ENCODE results near the gene LHFPL3.

Gene LHFPL3

DNA sequence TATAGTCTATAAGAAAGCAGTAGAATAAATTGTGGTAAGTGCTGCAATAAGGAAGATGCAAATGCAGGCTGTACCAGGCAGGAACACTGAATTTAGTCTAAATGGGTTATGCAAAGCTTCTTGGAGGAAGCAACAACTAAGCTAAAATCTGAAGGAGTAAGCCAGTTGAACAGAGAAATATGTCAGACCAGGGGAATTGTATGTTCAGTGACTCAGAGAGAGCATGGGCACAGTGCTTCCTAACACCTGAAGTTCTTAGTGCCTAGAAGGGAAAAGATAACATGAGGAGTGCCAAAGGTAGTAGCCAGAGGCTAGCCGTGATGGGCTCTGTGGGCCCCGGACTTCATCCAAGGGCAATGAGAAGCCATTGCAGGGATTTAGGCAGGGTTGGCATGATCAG, 481.5 kb downstream of the LHFPL3 start:
- no peak for DNase-seq

DNA sequence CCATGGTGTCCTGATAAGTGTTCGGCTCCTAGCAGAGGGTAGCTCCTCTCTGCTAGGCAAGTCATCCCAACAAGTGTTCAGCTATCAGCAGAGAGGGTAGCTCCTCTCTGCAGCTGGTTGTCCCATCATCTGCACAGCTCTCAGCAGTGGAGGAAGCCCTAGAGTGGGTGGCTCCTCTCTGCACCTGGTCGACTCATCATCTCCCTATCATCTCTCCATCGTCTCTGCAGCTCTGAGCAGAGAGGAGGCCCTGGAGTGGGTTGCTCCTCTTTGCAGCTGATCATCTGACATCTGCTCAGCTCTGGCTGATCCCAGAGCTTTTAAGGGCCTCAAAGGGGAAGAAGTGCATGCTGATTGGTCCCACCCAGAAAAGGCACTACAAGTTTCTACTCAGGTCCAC, 485.7 kb downstream of the LHFPL3 start:
- no peak for DNase-seq

DNA sequence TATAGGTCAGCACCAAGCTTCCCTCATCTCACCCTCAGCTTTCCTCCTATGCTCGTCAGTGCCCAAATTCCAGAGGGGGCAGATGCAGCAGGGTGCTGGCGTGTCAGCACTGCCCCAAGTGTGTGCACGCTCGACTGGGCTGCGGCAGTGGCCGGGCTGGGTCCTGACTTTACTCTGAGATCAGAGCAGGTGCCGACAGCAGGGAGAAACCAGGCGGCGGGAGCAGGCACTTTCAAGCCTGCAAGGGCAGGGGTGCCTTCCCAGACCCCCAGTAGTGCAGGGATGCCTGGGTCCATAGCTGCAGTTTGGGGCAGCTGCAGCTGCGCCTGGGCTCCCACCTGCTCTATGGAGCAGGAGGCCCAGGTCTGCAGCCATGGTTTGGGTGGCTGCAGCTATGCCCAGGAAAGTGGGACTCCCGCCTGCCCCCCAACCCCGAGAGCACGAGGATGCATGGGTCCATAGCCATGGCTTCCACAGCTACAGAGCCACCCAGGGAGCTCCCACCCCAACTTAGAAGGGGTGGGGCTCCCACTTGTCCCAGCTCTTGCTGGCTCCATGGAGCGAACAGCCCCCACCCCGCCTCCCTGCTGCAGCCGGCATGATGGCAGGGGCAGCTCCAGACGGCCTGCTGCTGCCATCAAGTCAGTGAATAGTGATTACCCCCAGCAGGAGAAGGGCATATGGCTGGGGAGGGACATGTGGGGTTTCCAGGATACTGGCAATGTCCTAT, 486.4 kb downstream of the LHFPL3 start:
- DNase-seq = no peak

DNA sequence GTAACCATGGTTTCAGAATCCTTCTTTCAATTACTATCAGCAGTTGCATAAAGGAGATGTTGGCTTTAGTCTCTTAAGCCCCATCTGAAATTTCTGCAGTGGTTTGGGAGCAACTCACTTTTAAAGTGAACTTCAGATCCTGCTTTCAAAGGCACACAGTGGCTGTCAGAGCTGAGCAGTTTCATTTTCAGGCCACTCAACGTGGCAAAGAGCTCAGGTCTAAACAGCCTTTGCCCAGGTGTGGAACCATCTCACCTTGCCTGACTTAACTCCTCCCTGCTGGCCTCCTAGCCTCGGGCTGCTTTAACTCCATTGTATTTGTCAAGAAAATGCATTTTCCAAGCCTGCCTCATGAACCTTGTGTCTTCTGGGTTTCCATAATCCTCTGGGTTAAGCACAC, 488.1 kb downstream of the LHFPL3 start:
- no peak for DNase-seq

DNA sequence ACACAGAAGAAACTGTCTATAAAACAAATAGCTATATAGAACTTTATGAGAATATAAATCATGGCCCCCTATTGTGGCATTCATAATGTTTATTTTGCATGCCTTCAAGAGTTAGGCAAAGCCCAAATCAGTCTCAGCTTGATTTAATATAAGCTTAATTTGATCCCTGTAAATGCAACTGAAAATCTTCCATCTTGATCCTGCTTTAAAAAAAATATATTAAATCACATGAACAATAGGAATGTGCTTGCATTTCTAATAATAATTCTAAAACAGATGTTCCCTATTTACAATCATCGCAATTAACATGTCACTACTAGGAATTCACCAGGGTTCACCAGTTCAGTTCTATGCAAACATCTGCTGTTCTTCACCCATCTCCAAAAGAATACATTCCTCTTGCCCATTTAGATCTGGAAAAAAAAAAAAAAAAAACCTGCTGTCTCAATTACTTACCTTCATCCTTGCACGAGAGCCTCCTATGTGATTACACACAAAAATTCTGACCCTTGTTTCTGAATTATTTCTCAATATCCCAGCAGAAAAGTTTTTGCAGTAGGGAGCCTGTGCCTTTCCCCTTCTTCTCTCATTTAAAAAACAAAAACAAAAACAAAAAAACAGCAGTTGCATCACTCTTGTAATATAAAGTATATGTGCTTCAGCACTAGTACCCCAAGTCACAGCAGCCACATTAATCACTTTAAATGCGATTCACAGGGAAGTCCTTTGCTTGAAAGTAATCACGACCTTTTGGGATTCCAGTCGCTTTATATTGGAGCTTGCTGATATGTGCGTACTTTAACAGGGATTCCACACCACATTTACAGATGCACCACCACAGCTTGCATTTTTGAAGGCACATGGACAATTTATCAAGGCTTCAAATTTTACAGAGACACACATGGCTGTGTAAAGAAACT, 490.8 kb downstream of the LHFPL3 start:
- no peak for DNase-seq

DNA sequence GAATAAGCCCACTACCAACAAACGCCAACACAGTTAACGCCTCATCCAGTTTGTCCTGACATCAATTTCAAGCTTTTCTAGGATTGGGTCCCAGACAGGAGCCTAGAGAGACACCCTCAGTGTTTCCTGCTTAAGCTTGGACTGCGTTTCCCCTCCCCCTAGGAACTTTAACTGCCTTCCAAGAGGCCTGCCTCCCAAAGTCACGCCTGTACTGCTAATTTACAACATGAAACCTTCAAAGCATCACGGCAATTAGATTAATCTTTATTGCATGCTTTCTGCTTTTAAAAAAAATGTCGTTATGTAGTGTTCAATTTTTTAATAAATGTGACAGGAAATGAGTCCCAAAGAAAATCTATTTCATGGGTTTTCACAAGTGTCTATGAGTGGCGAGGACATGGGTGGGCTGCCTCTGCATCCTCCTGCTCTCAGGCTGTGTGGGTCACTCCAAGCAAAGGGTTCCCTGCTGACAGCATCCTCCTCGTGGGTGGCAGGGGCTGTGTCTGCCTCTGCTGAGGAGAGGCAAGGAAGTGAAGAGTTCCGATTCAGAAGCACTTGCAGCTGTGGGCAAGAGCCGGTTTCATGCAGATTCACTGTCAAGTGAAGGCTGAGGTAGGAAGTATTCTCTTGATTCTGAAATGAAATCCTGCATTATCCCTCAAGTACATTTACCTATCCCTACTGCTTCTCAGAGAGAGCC, 492.6 kb downstream of the LHFPL3 start:
- no peak for DNase-seq

DNA sequence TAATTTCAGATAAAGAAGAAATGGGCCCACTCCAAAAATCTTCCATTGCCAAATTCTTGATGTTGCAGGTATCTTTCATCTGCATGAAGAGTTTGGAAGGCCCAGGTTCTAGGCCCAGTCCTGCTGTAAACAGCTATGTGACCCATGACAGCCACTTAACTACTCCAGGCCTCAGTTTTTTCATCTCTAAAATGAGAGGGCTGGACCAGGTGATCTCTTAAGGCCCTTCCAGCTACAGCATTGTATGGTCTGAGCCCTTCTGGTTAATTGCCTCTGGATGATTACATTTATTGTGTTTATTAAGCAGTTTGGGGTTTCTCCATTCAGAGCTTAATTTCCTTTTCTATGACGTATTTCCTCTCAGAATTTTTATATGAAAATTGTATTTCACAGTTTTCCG, 494.8 kb downstream of the LHFPL3 start:
- DNase-seq = no peak

DNA sequence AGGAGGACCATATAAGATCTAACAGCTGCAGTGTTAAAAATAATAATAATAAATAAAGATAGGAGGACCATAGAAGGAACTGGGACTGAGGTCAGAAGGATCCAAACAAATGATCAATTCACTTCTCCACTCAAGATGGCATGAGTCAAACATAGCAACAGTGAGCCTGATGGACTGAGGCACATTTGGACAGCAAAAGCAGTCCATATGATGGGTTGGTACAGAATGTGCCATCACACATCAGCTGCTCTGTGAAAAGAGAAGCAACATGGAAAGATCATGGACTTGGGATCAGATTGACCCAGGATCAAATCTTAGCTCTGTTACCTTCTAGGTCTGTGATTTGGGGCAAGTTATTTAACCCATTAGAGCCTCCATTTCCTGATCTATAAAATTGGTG, 496.7 kb downstream of the LHFPL3 start:
- no peak for DNase-seq

DNA sequence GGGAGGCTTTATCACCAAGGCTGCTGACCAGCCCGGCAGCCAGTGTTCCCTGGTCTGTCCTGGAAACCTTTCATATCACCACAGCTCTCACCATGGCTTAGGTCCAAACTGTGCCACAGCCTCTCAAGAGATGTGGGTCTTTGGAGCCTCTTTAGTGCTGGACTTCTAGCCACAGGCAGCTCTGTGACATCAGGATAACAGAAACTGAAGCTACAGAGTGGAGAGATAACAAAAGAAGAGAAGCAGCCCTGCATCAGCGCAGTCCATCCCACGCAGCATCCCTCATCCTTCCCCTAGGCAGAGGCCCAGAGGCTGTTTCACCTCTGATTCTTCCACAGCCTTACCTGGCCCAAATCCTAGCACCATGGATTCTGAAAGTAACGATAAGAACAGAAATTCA, 497.7 kb downstream of the LHFPL3 start:
- DNase-seq = no peak

DNA sequence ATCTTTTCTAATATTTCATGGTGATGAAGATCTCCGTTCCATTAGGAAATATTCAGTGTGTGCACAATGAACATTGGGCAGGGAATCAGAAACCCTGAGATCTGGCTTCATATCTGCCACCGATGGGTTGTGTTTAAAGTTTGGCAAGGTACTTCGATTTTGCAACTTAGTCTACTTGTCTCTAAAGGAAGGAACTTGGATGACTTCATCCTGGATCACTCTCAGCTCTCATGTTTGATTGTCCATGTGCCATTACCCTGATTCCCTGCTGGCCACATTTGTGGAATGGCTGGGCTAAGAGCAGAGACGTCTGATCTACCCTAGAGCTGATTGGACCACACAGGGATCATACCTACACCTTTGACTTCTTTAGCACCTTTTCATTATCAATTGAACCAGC, 508.6 kb downstream of the LHFPL3 start:
- DNase-seq = no peak

DNA sequence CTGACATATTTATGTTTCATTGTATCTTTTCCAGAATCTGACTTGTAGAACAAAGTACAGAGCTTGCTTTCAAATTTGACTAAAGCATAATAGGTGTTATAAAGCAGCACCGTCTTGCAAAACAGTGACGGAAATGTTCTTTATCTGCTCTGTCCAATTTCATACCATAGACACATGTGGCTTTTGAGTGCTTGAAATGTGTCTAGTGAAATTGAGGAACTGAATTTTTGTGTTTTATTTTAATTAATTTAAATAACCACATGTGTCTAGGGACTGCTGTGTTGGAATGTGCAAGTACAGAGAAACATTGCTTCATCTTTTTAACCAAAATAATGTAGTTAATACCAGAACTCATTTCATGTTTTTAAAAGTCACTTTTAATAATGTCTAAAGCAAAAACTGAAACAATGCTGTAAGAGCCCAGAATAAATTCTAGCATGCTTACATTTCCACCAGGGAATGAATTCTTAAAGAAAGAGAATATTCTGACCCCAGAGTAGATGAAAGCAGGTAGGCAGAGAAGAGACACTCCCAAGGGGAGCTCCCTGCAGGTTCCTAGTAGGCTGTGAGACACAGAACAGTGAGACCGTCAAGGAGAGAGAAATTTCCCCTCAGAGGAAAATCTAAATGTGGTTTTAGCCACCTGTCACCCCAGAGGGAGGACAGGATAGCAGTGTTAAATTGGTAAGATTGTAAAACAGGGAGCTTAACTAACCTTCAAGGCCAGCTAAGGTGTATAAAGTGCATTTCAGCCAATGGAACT, 510.3 kb downstream of the LHFPL3 start:
- no peak for DNase-seq

DNA sequence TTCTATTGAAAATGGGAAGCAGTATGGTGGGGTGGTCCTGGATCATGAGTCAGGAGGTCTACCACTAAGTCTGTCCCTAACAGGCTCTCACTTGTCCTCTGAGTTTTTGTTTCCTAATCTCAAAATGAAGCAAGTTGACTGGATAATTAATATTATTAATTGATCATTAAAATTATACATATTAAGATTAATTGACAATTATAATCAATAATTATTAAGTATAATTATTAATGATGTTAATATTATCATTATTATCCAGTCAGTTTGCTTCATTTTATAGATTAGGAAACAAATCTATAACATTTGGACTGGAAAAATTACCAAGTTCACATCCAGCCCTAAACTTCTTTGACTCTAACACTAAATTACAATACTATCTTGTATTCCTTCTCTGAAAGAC, 511.4 kb downstream of the LHFPL3 start:
- no peak for DNase-seq

DNA sequence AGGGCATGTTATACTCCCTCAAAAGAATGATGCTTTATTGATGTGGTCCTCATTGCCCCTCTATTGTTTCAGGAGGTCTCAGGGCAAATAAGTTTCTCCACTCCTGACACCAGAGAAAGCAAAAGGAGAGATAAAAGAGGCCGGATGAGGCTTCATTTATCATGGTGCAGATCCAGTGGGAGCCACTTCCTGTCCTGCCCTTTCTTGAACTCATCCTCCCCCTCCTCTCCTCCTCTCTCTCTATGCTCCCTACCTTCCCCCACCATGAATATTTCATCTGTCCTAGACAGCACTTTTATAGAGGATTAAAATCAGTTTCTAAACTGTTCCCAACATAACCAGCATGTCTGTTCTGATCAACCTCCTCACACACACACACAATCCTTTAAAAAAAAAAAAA, 513.4 kb downstream of the LHFPL3 start:
- DNase-seq = no peak

DNA sequence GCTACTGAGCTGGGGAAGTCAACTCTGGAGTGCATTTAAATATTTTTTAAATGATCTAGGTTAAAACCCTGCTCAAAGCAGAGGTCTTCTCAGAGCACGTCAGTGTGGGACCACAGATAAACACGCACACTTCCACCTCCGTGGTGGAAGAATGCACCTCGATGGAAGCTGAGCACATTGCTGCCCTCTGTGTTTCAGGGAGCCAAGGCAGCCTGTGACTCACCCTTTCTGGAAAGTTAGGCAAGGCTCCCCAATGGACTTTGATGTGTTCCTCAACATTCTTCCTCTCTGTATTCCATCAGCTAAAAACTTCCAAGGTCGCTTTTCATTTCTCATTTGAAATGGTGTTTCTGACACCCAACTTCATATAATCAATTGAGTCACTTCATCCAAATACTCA, 514.8 kb downstream of the LHFPL3 start:
- no peak for DNase-seq

DNA sequence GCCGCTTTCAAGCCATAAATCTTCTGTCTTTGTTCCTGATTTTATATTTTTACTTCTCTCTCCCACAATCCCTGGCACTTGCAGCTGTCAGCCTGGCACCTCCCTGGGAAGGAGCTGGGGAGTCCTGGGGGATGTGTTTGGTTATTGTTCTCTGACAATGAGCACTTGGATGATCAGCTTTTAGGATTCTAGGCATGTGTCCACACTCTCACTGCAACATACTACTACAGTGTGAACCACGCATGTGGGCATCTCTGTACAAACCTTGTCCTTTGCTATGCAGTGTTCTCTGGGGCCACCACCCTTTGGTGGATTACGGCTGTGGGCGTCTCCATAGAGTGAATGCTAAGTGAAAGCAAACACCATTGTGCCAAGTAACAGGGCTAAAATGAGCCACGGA, 517.2 kb downstream of the LHFPL3 start:
- DNase-seq = no peak

DNA sequence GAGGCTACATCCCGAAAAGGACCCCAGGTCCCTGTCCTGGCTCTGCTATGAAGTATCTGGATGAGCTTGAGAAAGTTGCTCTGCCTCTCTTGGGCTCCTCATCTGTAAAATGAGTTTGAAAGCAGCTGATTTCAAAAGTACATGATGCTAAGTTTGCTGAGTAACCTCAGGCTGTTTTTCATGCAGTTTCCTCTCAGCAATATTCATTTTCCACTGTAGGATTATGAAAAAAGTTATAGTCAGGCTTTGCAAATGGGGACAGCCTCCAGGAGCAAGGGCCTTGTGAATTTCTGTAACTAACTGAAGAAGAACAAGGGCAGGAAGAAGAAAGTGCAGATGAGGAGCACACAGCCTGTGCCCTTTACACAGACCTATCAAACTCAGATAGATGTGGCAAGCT, 518.3 kb downstream of the LHFPL3 start:
- no peak for DNase-seq

DNA sequence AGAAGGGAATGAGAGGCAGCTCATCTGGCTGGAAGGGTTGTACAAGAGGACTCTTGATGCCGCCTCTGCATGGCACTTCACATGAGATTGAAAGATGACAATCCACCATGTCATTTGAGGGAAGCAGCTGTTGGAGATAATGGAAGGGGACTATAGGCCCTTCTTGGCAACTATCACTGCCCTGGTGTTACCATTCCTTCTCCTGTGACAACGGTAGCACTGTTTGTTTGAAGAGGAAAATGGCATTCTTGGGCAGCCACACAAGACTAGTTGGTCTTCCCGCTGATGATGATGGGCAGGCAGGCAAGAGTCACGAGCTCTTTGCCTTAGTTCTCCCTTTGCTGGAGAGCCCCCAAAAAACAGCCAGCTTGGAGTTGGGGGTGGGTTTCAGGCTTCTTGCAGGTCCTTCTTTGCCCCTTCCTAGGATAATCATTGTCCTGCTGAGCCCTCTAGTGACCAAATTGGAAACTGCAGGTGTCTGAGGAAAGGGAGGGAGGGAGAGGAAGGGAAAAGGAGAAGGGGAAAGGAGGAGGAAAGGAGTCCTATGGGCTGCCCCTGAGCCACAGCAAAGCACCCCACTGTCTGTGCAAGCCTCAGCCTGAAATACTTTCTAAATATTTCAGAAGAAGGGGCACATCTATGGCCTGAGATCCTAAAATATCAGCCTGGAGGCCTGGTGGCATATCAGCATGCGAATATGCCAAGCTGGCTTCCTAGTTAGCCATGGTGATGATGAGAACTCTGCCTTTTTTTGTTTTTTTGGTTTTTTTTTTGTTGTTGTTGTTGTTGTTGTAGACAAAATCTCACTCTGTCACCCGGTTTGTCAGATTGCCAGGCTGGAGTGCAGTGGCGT, 520.0 kb downstream of the LHFPL3 start:
- peak; percentile 57 for DNase-seq

DNA sequence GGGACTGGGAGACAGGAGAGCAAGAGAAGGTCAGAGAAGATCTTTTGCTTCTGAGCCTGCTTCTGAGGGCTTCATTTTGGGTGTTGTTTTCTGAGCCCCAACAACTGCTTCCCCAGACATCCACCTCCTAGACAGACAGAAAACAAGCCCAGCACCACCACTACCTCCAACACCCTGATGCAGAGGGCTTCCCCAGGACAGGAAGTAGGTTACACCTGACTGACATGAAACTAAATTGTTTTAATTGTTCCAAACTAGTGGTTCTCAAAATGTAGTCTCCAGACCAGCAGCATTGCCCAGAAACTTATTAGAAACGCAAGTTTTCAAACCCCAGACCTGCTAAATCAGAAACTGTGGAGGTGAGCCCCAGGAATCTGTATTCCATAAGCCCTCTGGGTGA, 522.0 kb downstream of the LHFPL3 start:
- DNase-seq = no peak

DNA sequence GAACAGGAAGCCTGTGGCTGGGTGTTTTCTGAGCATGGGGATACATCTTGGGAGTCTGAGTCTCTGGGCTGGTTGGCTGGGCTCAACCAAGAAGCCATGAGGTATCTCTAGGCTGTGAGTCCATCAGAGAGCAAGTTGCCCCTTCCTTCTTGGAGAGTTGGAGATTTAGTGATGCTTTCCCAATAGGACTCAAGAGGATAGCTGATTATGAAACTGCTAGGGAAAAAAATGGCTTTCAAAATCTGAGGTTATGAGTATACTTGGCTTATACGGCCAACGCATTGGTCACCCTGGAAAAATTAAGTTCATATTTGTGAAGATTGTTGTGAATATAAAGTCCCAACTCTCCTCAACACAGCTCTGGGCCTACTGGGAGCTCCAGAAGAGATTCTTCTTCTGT, 522.9 kb downstream of the LHFPL3 start:
- DNase-seq = no peak

DNA sequence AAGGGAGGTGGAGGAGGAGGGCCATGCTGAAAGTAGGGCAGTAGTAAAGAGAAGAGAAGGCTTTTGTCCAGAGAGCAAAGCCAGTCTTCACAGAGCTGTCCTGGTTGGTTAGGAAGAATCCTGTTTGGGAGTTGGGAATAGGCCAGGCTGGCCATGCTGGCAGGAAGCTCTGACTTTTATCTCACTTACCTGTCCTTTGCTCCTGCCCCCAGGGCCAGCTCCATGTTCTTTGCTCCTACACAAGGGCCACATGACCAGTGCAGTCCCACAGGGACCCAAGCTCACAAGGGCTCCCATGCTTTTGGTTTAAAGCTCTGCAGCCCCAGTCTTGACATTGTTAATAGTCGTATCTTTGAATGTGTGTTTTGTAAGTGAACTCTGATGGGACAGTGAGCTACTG, 524.0 kb downstream of the LHFPL3 start:
- DNase-seq = no peak

DNA sequence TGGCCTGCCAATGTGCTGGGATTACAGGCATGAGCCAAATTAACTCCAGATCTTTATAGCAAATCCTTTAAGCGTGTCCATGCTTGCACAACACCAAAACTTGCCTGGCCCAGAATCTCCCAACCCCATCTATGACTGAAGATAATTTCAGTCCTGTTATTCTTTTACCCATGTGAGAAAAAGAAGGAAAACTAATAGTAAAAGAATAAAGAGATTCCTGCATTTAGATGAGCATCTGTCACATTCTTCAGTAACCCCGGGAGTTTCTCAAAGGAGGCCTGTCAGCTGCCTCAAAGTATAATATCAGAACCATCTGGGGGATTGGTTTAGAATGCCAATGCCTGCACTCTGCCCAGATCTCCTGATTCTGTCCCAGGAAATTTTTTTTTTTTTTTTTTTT, 527.5 kb downstream of the LHFPL3 start:
- DNase-seq = no peak
